ENCODE data around the gene COX6A2. TPM values are rescaled to one million over a fixed set of nuclear protein-coding genes. Genes with fewer than 3 reads are reported as not detected.

Gene COX6A2
- total RNA-seq, 4 donors from 2014 or later, result not detected

DNA sequence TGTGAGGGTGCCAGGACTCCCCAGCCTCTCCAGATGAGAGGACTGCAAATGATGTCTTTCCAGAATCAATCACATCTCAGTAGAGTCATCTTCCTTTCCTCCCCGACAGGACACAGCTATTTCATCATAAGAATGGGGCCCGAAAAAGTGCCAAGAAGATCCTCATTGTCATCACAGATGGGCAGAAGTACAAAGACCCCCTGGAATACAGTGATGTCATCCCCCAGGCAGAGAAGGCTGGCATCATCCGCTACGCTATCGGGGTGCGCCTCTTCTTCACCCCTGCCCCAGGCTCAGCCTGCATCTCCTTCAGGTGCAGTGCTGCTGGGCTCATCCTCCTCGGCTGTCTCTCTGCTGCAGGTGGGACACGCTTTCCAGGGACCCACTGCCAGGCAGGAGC is 20.8 kb downstream of the COX6A2 start:
- WGBS, 2 donors, result 84 to 89% methylated on average over 8 of the region's 8 CpGs
- no peak for TF ChIP-seq POLR2A (IDR thresholded peaks at IDR 0.05)
- no peak for TF ChIP-seq EP300 (IDR thresholded peaks at IDR 0.05)
- TF ChIP-seq, protein P1, sequence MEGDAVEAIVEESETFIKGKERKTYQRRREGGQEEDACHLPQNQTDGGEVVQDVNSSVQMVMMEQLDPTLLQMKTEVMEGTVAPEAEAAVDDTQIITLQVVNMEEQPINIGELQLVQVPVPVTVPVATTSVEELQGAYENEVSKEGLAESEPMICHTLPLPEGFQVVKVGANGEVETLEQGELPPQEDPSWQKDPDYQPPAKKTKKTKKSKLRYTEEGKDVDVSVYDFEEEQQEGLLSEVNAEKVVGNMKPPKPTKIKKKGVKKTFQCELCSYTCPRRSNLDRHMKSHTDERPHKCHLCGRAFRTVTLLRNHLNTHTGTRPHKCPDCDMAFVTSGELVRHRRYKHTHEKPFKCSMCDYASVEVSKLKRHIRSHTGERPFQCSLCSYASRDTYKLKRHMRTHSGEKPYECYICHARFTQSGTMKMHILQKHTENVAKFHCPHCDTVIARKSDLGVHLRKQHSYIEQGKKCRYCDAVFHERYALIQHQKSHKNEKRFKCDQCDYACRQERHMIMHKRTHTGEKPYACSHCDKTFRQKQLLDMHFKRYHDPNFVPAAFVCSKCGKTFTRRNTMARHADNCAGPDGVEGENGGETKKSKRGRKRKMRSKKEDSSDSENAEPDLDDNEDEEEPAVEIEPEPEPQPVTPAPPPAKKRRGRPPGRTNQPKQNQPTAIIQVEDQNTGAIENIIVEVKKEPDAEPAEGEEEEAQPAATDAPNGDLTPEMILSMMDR (IDR thresholded peaks at IDR 0.05), result no peak
- DNase-seq (ENCODE audit: low spot score in 2 of 2), result no peak
- H3K9me3 ChIP-seq, result no peaks in the 10 kb centered on the region
- H3K36me3 ChIP-seq, result no peaks in the 10 kb centered on the region
- H3K27ac ChIP-seq, result no peak overlapping the region
- no peaks in the 10 kb centered on the region for H3K4me1 ChIP-seq
- H3K4me3 ChIP-seq, result no peak overlapping the region
- H3K27me3 ChIP-seq, result no peaks in the 10 kb centered on the region

DNA sequence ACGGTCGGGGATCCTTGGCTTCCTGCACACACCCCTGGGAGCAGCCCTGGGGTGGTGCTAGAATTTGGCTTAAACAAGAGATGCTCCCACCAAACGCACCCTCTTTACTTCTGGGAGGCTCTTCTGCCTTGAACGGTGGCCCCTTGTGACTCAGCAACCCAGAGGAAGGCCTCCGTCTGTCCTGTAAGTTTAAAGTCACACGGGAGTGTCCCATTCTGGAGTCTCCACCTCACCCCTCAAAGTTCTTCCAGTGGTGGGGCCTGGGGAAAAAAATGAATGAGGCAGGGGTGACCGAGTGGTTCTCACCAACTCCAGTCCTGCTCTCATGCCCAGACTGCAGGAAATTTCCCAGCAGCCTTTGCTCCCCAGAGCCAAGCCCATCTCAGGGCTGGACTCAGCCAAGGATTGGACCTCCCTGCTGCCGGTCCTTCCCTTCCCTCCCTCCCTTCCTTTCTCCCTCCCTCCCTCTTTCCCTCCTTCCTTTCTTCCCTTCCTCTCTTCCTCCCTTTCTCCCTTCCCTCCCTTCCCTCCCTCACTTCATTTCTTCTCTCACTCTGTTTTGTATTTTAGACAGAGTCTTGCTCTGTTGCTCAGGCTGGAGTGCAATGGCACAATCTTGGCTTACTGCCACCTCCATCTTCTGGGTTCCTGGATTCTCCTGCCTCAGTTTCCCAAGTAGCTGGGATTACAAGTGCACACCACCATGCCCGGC is 23.7 kb downstream of the COX6A2 start:
- Histone ChIP-seq H3K27ac (no peak overlapping the region), H3K4me3 (no peak overlapping the region), H3K9me3 (peaks cover 0 to 9% (median 0%) of the 10 kb centered on the region in 4 donors), H3K36me3 (no peaks in the 10 kb centered on the region), H3K4me1 (no peaks in the 10 kb centered on the region), H3K27me3 (no peaks in the 10 kb centered on the region)
- 53 to 58% methylated on average over 9 of the region's 9 CpGs for WGBS, 2 donors
- no peak for TF ChIP-seq EP300 (IDR thresholded peaks at IDR 0.05)
- TF ChIP-seq, protein P1 (IDR thresholded peaks at IDR 0.05), result no peak
- TF ChIP-seq POLR2A (IDR thresholded peaks at IDR 0.05), result no peak
- no peak for DNase-seq (ENCODE audit: low spot score in 2 of 2)

DNA sequence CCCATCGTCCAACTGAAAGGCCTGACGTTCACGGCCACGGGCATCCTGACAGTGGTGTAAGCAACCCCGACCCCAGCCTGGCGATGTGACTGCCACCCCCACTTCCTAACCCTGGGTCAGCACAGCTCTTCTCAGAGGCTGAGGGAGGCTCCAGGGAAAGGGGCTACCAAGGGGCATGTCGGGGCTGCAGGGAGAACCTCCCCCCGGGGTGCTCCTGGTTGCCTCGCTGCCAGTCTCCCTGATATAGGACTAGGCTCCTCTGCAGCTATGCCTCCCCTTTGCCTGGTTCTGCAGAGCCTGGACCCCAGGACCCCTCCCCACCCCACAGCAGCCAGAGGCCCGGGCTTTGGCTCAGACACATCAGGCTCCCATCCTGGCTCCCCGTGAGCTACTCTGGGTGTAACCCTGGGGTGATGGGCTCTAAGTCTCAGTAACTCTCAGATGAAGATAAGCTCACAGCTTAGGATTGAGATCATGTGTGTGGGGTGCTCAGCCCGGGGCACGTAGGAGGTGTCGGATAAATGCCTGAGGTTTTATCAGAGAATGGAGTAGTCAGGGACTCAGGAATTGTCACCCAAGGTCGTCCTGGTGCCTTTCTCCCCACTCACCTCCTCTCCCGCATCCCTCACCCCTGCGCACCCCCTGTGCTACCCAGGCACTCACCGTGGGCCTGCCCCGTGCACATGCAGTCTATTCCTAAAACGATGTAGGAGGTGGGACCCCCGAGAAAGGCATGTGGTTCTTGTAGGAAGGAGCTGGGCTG is 24.4 kb downstream of the COX6A2 start:
- Histone ChIP-seq H3K4me1 (no peaks in the 10 kb centered on the region), H3K27ac (no peak overlapping the region), H3K27me3 (no peaks in the 10 kb centered on the region), H3K36me3 (no peaks in the 10 kb centered on the region), H3K9me3 (peaks cover 0 to 12% (median 0%) of the 10 kb centered on the region in 4 donors), H3K4me3 (no peak overlapping the region)
- WGBS, 2 donors, result 84 to 87% methylated on average over 11 to 19 of the region's 21 CpGs
- no peak for DNase-seq (ENCODE audit: low spot score in 2 of 2)
- TF ChIP-seq EP300 (IDR thresholded peaks at IDR 0.05), result no peak
- TF ChIP-seq, protein P1 (IDR thresholded peaks at IDR 0.05), result no peak

DNA sequence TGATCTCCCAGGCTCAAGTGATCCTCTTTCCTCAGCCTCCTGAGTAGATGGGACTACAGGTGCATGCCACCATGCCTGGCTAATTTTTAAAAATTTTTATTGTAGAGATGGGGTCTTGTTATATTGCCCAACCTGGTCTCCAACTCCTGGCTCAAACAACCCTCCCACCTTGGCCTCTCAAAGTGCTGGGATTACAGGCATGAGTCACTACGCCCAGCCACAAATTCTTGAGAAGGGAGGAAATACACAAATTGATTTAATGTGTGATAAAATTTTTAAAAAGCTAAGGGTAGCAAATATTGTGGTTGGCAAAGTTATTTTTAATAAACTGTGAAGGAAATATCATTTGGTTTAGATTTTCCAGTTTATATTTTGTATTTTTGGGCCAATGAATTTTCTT is 25.5 kb downstream of the COX6A2 start:
- Histone ChIP-seq H3K27ac (no peak overlapping the region), H3K9me3 (peaks cover 0 to 12% (median 0%) of the 10 kb centered on the region in 4 donors), H3K36me3 (no peaks in the 10 kb centered on the region), H3K27me3 (no peaks in the 10 kb centered on the region), H3K4me1 (no peaks in the 10 kb centered on the region), H3K4me3 (no peak overlapping the region)
- DNase-seq (ENCODE audit: low spot score in 2 of 2), result no peak
- TF ChIP-seq EP300 (IDR thresholded peaks at IDR 0.05) (no peak), POLR2A (IDR thresholded peaks at IDR 0.05) (no peak)
- TF ChIP-seq, protein P1 (IDR thresholded peaks at IDR 0.05), result no peak
- WGBS, 2 donors, result 80 to 81% methylated on average over 1 of the region's 1 CpG

DNA sequence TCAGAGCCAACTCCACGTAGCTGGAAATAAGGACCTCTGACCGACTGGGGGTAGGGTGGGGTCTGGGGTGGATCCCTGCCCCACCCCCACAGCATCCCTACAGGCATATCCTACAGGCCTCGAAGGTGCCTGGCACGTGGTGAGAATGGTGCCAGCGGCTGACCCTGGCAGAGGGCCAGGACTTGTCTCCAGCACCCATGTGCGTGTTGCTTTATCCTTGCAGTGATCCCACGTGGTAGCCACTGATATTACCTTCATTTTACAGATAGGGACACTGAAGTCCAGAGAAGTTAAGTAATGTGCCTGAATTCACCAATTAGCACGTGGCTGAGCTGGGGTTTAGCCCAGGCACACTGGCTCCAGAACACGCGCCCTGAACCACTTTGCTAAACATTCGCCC is 26.7 kb downstream of the COX6A2 start:
- H3K27ac ChIP-seq, result no peak overlapping the region
- no peaks in the 10 kb centered on the region for H3K4me1 ChIP-seq
- DNase-seq (ENCODE audit: low spot score in 2 of 2), result no peak
- H3K27me3 ChIP-seq, result no peaks in the 10 kb centered on the region
- H3K9me3 ChIP-seq, result peaks cover 0 to 12% (median 0%) of the 10 kb centered on the region in 4 donors
- H3K36me3 ChIP-seq, result no peaks in the 10 kb centered on the region
- TF ChIP-seq, protein P1 (IDR thresholded peaks at IDR 0.05), result no peak
- TF ChIP-seq POLR2A (IDR thresholded peaks at IDR 0.05) (no peak), EP300 (IDR thresholded peaks at IDR 0.05) (no peak)
- H3K4me3 ChIP-seq, result no peak overlapping the region
- 76 to 79% methylated on average over 11 of the region's 11 CpGs for WGBS, 2 donors

Data from tibial nerve (tissue), 4 donors.